HG03196 (cell line): ENCODE measurements around the gene GMDS.
"Not testable (repeated sequence)": the region's sequence is repeated elsewhere in the genome, so short reads cannot be mapped to it uniquely, and the experiment has no call there.

ENCODE experiments used
- ATAC-seq: cut with Tn5 transposase; IDR thresholded peaks from one replicate; pipeline ENCODE4 v1.9.1; 2021; ENCODE audit not compliant: unreplicated experiment

GMDS gene

DNA sequence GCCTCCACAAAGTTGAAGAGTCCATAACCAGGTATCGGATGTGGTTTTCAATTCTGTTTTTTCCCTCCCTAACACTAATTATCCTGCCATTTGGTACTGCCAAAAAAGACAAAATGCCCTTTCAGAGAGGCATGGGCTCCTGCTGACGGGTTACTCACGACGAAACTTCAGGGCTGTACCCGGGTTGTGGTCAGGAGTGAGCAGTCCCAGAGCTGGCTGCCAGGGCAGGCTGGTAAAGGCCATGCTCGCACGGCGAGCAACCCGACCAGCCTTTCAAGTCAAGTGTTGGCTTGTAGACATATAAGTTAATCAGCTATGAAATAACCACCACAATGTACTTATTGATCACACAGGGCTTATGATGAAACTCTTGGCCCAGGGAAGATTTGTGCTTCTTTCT, 483.2 kb downstream of the GMDS start:
- ATAC-seq: no peak

DNA sequence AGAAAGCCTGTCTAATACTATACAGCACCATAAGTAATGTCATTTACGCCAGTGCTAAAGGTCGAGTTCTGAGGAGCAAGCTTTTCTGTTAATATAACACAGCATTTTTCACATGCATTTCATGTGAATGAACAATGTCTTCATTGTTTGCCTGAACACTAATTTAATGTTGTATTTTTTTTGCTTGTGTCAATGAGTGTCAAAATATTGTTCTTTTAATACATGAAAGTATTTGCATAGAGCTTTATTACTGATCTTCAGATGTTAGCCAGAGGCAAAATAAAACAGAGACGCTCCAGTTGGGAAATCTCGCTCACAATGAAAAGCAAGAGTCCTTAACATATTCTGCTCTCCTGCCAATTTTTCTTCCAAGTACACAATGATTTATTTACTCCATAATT, 483.9 kb downstream of the GMDS start:
- no peak for ATAC-seq

DNA sequence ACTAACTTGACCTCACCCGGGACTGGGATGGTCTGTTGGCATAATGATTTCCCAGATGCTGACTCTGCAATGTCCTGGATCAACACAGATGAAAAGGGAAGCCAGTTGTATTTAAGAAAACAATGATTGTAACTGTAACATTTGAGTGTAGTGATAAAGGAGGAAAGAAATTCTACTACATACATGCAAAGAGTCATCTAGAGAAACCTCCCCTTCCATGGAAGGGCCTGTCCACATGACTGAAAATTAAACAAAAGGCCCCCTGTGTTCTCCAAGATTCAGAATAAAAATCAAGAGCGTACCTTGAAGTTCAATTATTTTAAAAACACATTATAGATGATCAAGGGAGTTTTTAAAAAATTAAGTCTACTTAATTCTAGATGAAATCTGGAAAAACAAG, 484.5 kb downstream of the GMDS start:
- no peak for ATAC-seq

DNA sequence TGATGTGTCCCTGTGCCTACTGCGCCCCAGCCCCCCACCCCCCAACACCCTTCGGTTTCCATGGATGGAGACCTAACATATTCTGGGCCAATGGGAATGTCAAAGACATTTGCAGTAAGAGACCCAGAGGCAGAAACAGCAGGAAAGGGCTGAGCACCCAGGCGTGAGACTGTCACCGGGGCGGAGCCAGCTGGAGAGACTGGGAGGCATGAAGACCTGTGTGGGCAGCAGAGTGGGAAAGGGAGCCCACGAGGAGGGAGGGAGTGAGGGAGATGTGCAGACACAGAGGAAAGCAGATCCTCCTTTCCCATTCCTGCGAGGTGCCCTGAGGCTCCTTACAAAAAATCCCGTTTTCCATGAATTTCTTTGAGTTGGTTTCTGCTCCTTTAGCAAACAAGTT, 485.5 kb downstream of the GMDS start:
- no peak for ATAC-seq

DNA sequence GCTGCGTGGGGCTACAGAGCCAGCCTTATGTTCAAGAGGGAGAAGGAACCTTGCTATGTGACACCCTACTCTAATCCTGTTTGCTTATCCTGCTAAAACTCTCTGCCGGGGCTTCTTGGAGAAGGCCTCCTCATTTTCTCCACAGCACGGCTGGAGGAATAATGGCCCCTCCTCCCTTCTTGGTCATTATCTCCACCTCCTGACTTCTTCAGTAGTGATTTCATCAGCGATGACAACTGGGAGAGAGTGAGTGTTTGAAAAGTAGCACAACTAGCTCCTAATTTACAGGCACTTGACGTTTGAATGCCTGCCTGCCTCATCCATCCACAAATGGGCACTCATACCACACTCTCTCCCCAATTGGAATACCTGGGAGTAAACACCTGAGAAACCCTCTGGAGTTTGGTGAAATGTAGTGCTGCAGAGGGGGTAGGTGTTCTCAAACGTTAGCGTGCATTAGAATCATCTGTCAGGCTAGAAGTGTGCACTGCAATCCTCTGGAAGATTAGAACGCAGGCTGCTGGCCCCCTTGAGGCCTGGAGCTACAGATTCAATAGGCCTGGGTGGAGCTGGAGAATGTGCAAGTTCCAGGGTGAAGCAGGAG, 487.2 kb downstream of the GMDS start:
- no peak for ATAC-seq

DNA sequence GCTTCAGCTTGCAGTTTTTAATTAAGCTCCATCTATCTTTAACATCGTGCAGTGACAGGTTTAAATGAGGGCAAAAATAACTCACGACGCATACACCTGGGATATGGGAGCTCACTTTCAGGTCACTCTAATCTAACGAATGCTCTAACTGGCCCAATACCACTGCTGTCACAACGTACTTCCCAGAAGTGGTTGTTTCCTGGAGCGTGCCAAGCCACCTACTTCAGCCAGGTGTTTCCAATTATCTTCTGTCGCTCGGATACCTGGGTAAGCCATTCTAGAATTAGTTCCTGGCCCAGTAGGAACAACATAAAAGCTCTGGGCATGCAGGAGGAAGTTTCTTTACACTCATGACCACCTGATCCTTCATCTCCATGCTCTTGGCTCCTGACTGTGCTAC, 488.3 kb downstream of the GMDS start:
- ATAC-seq: no peak

DNA sequence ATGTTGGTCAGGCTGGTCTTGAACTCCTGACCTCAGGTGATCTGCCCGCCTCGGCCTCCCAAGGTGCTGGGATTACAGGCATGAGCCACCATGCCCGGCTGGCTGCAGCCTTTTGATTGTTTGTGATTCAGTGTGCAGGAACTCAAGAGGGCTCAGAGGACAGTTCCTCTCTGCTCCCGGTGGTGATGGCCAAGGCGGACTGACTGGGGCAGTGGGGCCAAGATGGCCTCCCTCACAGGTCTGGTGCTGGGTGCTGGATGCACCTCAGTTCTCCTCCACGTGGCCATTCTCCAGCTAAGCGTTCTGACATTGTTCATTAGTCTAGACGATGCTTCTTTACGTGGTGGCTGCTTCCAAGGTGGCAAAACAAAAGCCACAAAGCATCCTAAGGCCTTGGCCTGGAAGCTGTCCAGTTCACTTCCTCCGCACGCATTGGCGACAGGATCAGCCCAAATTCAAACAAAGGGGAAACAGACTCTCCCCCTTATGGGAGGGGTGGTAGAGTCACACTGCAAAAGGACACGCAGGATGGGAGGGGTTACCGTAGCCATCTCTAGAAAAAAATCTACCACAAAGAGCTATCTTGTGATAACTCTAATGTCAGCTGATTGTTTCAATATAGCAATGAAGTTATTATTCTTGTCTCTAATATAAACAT, 488.8 kb downstream of the GMDS start:
- no peak for ATAC-seq

GRCh38 chr6:1751063-1751462, 494.3 kb downstream of the GMDS start:
- ATAC-seq: not testable (repeated sequence)

DNA sequence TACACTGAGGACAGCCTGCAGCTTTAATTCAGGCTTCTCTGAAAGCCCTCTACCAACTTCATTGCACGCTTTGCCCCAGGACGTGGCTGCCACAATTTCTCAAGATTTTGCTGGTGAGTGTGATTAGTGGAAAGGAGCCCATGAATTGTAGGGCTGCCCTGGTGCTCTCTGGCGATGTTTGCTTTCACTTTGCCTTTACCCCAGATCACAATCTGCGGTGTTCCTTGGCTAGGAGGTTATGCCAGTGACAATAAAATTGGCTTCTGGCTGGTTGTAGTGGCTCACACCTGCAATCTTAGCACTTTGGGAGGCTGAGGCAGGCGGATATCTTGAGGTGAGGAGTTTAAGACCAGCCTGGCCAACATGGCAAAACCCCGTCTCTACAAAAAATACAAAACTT, 496.4 kb downstream of the GMDS start:
- no peak for ATAC-seq

DNA sequence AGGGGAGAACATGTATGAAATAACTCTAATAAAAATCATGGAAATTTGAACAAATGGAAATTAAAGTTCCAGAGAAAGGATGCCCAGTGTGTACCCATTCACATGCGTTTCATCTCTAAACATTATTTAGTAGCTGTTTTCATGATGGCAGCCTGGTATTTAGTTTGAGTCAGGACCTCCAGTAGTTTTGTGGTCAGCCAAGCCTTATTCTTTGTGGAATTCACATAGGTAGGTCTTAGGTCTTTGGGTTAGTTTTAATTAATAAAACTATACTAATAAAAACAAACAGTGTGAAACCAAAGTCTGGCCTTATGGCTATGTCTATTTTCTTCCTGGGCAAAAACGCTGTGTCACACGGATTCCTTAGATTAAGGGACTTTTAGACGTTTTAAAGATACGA, 497.9 kb downstream of the GMDS start:
- ATAC-seq: no peak

DNA sequence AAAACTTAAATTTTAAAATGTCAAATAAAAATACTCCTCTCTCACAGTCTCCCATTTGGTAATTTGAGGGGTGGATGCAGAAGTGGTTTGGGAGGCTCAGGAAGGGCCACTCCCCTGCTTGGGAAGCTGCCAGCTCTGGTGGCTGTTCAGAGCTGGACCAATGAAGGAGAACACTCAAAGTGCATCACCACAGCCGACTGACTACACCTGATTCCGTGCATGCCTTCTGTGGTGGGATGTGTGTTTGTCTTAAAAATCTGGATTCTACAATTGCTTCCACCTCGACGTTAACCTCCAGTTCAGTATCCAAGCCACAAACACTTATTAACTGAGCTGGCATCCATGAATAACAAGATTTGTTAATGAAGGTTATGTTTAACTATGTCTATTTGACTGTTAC, 498.4 kb downstream of the GMDS start:
- ATAC-seq: no peak

DNA sequence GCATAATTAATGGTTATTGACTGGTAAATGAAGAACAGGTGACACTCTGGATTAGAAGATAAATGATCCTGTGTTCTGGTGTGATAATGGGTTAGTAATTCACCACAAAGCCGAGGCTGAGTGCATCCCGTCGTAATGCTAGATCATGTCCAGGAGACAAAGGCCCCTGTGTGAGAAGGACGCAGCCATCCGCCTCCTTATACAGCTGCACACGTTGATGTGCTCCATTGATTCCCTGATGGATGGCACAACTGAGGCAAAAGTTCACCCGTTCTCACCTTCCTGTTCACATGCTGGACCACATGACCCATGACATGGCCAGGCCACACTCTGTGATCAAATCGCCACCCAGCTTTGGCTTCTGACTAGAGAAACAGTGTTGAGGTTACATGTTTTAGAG, 499.6 kb downstream of the GMDS start:
- no peak for ATAC-seq

- no peak for ATAC-seq
These were observed 500.9 kb downstream of the GMDS start for GRCh38 chr6:1744543-1744942.

GRCh38 chr6:1739680-1740079, 505.7 kb downstream of the GMDS start:
- peak; percentile 90 for ATAC-seq

GRCh38 chr6:1739220-1739619, 506.2 kb downstream of the GMDS start:
- ATAC-seq: peak; percentile 39

- ATAC-seq: no peak
These were observed 506.8 kb downstream of the GMDS start for GRCh38 chr6:1738558-1739081.

DNA sequence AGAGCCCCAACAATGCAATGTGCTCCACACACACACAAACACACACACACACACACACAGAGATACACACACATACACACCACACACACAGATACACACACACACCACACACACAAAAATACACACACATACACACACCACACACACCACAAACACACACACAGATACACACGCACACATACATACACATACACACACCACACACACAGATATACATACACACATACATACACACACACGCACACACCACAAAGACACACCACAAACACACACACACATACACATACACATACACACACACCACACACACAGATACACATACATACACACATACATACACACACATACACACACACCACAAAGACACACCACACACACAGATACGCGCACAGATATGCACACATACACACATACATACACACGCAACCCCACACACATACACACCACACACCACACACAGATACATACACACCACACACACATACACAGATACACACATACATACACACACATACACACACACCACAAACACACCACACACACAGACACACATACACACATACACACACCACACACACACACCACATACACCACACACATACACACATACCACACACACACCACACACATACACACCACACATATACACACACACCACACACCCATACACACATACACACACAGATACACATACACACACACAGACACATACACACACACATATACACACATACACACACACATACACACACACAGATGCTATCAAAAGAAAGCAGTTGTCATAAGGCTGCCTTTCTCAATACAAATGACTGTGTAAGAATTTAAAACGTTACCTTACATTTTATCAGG, 507.7 kb downstream of the GMDS start:
- ATAC-seq: no peak

DNA sequence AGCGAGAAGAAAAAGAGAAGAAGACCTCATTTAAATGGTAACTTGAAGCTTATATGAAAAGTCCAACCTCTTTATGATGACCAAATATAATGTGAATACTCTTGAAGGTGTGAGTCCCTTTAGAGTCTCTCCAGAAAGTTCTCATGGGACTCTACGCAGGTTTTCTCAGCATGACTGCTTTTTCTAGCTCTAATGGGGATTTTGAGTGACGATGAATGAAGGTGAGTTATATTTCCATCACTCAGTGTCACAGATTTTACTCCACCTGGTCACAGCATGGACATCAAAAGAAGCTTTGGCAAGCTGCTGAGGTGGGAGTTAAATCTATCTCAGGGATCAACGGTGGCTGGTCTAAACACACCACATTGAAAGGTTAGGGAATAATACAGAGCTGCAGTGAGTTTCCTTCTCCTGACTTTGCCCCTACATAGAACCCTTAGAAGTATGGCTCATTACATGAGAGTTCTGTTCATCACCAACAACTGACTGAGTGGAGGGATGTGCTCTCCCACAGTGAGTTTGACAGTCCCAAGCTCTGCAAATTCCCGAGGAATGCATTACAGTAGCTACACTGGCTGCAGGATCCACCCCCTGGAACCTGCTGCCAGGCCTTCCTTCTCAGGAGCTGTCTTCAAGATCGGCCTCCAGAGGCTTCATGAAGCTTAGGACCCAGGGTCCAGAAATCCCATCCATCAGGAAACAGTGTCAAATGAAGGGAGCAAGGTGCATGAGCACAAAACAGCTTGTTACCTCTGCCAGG, 508.9 kb downstream of the GMDS start:
- ATAC-seq: no peak

DNA sequence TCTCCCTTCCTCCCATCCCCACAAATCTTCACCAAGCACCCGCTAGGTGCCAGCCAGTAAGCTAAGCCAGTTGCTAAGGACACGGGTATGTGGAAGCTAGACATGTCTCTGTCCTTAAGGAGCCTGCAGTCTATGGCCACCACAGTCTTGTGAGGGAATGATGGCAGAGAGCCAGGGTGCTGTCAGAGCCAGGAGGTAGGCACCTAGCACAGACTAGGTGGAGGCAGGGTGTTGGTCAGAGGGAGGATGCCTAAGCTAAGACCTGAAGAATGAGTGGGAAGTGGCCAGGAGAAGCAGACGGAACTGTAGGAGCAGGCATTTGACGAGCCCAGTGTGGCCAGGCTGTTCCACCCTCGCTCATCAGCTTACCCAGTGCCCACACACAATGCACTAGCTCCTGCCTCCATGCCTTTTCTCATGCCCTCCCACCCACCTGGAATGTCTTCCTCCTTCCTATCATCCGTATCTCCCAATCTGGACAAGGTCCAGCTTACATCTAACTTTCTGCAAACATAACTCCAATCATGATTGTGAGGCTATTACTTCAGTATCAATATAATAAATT, 510.1 kb downstream of the GMDS start:
- ATAC-seq: no peak

DNA sequence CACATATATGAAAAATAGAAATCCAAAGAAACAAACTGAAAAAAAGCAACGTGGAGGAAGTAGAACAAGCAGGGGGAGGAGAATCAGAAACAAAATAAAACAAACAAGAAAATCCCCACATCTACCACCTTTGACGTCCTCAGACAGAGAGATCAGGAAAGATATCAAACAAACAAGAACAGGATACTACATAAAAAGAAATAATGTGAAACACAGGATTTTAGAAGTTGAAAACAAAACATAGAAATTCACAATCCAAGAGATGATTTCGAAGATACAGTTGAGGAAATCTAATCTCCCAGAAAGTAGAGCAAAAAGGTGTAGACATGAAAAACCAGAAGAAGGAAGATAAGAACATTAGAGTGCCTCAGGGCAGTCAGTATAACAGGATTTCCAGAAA, 514.5 kb downstream of the GMDS start:
- ATAC-seq: no peak

- ATAC-seq: no peak
These were observed 515.7 kb downstream of the GMDS start for GRCh38 chr6:1729750-1730140.
